GM12865 (cell line): Measurements from ENCODE around the gene LHX6.

ENCODE experiments used
- DNase-seq: peaks from one replicate; pipeline ENCODE4 v3.0.0; 2010; ENCODE audit warnings: low read depth
- H3K4me3 ChIP-seq: 2 replicates; pipeline ENCODE4 v1.5.1; 2011; ENCODE audit warnings: mild to moderate bottlenecking, low read depth, low read length, control low read depth
- CTCF ChIP-seq: IDR thresholded peaks from 2 replicates; pipeline ENCODE4 v1.5.1; 2011; ENCODE audit warnings: low read length, control low read depth, low read depth, inconsistent platforms; ENCODE audit not compliant: insufficient read depth; ENCODE audit errors: missing control alignments

Gene LHX6

GRCh38 chr9:122226758-122227574, 1.8 kb downstream of the LHX6 start:
- no peak for DNase-seq

GRCh38 chr9:122226142-122226757, 2.5 kb downstream of the LHX6 start:
- no peak overlapping the region for H3K4me3 ChIP-seq
- TF ChIP-seq CTCF = no peak
- no peak for DNase-seq

More at GRCh38 chr9:122226758-122227574, 1.8 kb downstream of the LHX6 start:
- H3K4me3 ChIP-seq = no peak overlapping the region
- no peak for TF ChIP-seq CTCF

- no peak overlapping the region for H3K4me3 ChIP-seq
- TF ChIP-seq CTCF = no peak
- DNase-seq = no peak
These were observed 3.2 kb downstream of the LHX6 start for GRCh38 chr9:122225312-122226141.

- H3K4me3 ChIP-seq = no peak overlapping the region
- no peak for DNase-seq
- no peak for TF ChIP-seq CTCF
These were observed 5.3 kb downstream of the LHX6 start for GRCh38 chr9:122223435-122223834.

- no peak for DNase-seq
- no peak for TF ChIP-seq CTCF
- no peak overlapping the region for H3K4me3 ChIP-seq
These were observed 6.0 kb downstream of the LHX6 start for GRCh38 chr9:122222791-122223190.

GRCh38 chr9:122221183-122221811, 7.5 kb downstream of the LHX6 start:
- DNase-seq = no peak
- TF ChIP-seq CTCF = no peak
- H3K4me3 ChIP-seq = no peak overlapping the region
